Hematopoietic multipotent progenitor cell treated with erythropoietin and hydrocortisone succinate and interleukin-3 and kit ligand, for 8 days (in vitro differentiated cells): ENCODE results near the gene CCNK.

Experiments used
- DNase-seq: peaks from one replicate; pipeline ENCODE4 v3.0.0-alpha.2; 2015

Gene CCNK

DNA sequence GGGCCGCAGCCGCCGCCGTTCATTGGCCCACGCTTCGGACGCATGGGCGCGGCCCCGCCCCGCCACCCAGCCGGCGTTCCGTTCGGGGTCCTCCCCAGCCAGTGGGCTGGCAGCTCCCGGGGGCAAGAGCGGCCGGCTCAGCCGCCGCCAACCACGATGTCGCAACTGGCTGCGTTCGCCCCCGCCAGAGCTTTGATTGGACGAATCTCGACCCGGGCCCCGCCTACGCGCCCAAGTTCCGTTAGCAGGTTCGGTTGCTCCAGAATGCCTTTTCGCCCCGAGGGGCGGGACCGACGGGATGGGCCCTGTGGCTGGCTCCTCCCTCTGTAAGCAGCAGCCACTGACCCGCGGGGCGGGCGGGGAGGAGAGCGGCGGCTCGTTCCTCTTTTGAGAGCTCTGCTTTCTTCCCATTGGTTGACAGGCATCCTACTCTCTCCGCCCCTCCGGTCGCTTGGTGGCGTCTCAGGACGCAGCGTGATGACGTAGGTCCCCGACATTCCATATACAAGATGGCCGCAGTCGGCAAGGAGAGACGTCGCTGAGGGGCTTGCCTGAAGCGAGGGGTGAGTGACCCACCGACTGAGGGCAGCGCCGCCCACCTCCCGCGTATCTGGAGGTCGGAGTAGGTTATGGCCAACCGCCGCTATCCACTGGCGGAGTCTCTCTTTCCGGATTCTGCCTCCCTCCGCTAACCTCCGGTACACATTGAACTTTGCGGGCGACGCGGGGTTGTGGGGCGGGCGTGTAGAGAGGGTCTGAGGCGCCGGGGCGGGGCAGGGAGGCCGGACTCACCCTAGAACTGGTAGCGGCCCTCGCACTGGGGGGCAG, at the start of gene CCNK:
CCNK (plus strand) TSS at position 493 of the 828 bp plus-strand sequence. CDS start 11,269 bp downstream, outside the sequence.
- DNase-seq, result peak; percentile 99

DNA sequence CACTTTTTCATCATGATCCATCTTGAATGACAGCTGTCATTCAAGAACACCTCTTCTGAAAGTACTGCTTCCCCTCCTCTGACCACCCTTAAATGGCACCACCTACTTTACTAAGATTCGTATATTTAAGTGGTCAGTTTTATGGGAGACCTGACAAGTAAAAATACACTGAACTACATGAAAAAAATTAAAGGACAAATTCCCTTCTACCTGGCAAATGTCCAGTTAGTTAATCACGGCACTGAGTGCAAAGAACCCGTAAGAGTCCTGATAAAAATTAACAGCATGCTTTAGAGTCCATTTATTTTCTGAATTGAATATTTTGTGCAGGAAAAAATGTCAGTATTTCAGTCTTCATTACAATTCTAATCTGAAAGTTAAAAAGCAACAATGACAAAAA, 49.2 kb upstream of the CCNK start:
- no peak for DNase-seq

DNA sequence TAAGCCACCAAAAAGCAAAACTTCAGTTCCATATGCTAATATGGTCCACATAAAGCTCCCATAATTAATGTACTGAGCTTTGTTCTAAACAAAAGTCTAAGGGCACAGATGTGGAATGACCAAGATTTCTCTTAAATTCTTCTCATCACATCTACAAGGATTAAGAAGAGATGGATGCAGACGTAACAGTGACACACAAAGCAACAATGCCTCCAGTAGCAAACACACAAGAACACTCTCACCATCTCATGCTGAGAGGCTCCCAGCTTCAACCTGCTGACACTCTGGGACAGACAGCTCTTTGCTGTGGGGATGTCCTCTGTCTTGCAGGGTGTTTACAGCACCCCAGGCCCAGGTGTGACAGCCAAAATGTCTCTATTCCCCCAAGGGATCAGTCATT, 48.7 kb upstream of the CCNK start:
- DNase-seq, result no peak

DNA sequence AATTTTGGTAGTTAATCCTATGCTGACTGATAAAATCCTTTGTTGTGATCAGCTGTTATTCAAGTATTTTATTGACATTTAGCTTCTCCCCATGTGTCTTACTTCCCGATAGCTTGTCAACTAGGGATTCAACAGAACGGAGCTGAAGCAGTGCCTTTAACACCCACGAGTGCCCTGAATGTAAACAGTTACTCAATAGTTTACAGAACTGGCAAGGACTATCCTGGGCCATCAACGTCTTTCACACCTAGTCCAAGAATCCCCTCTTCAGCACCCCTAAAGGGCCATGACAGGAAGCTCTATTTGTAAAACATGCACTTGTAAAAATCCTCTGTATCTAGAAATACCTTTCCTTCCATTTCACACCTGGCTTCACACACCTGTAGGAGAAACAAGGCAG, 45.9 kb upstream of the CCNK start:
- no peak for DNase-seq

DNA sequence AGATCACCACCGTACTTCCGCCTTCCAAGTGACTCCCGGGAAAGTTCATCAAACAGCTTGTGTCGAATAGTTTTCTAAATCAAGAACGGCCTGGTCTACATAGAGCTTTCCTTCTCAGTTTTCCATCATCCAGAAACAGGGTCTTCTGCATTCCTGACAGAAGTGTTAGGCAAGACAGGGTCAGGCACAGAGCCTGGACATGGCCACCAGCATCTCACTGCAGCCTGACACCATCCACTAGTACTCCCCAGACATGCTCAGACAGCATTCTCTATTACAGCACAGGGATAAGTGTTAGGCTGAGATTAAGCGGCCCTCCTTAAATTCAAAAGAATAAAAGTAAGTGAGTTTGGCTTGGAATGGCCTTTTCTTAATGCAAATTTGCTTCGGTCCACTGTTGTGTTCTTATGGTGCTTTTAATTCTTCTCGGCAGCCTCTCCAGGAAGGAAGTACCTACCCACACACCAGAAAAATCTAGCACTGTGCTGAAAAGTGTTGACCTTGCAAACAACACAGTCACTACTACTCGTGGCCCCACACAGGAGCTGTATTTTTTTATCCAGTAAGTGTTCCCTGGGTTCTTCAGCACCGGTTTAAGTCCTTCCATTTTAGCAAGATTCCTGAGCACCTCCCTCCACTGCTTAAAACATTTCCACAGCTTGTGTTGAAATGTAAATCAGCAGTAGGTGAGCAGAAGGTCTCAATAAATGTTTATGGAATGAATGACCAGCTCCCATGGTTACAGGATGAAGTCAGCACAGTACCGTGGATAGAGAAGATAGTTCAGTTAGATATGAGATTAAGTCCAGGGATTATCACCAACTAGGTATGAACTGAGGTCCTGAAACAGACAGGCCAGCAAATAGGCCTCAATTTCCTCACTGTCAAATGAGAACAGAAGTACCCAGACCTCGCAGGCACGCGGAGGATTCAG, 44.7 kb upstream of the CCNK start:
- DNase-seq, result no peak

DNA sequence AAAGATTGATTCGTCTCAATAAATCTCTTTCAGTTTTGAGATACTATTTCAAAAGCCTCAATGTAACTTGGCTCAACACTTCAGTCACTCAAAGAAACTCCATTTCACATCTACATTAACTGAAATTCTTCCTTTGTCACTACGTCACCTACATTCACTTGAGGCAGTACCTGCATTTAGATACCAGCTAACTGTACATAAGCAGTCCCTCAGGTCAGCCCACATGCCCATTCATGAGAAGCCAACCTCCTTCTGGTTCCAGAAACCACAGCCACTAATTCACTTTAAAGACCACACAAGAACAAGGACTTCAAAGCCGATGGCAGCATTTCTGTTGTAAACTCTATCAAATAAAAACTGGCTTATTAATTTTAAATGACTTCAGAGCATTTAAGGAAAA, 43.5 kb upstream of the CCNK start:
- no peak for DNase-seq

DNA sequence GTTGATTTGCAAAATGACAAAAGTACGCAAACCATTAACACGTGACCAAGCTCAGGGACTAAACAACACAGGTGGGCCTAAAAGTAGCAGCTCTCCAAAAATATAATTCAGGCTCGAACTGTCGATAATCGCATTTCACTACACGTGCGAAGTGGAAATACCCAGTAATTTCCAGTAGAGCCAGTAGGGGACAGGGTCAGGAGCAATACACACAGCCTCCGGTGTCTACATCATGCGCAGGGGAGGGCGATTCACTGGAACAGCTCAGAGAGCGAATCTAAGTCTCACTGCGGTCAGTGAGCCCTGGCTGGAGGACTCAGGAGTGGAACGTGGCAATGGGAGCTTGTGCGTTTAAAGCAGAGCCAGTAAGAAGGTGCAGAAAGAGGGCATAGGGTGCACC, 40.9 kb upstream of the CCNK start:
- no peak for DNase-seq

DNA sequence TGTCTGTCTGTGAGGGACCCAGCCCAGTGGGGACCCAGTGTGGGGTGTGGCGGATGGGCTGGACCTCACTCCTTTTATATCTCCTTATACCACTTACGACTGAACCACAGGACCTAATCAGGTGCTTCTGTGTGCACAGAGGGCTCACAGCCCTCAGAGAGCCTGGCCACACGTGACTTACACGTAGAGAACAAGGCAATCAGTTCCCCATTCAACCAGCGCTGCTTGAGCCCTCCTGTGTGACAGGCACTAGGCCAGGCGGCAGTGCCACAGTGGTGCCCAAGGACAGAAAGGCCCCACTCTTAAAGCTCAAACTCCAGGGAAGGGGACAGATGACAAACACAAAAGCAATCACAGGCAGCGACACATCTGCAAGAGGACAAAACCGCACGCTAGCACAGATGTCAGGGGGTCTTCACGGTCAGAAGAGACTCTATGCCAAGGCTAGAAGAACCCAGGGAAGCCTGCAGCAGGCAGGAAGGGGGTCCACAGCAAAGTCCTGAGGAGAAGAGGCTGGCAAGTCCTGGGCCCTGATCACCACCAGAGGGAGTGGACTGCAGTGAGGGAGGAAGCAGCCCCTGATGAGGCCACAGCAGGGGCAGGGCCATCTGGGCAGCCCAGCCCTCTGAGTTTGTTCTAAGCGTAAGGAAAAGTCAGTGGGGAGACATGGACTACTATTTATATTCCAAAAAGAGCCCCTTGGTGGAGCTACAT, 39.9 kb upstream of the CCNK start:
- DNase-seq, result peak; percentile 12

DNA sequence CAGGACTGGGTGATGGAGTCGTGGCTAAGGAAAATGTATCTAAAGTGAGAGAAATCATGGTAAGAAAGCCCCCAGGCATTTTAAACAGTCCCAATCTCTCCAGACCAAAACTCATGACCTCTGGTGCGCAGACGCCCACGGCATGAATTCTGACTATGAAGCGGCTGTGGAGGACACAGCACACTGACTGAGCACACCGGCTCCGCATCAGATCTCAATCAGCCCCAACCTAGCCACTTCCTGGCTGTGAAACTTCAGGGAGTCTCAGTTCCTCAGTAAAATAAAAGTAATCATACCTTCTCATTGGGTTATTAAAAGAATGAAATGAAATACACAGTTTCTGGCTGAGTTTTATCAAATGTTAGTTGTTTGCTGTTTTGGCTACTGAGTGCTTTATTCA, 39.3 kb upstream of the CCNK start:
- DNase-seq, result no peak

DNA sequence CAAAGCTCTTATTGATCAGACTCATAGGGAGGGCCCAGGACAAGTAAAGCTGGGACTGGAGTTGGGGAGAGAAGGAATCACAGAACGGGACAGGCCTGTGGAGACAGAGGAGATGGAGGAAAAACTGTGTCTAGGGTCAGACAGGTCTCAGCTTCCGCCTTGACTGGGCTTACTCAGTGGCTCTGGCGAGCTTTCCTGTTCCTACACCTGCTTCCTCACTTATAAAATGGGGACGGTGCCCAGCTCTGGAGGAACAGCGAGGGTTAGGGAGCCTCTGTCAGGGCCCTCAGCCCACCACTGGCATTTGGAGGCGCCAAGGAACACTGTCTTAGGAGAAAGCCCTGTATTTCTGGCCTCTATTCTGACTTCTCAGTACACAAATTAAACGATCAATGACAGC, 35.3 kb upstream of the CCNK start:
- DNase-seq, result no peak

DNA sequence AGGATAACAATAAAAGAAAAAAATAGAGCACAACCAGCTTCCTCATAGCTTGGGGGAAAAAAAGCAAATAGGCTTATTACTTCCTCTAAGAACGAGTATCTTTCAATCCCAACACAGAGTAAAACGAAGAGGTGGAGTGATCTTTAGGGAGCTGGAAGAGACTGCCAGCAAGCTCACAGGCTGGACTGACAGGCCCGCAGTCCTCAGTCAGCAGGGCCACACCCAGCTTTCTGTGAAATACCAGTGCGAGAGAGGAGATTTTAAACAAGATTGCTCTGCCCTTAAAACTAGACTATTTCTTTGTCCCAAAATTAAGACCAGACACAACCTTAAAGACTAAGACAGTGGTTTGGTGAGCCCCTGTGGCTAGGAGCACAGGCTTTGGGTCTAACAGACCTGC, 33.5 kb upstream of the CCNK start:
- peak; percentile 45 for DNase-seq

DNA sequence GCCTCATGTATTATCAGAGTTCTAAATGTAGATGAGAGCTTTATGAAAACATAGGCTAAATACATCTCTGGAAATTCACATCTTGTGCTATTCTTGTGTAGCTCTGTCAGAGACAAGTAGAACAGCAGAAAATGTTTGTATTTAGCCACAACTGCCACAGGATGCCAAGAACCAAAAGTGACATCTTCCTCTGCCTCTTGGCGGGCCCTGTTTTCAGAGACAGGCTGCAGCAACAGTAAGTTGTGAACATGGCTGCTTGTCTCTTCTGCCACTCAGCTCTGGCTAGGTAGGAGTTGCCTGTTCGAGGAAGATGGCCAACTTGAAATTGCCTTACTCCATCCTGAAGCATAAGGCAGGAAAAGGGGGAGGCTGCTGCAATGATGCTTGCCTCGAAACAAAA, 30.9 kb upstream of the CCNK start:
- DNase-seq, result no peak

DNA sequence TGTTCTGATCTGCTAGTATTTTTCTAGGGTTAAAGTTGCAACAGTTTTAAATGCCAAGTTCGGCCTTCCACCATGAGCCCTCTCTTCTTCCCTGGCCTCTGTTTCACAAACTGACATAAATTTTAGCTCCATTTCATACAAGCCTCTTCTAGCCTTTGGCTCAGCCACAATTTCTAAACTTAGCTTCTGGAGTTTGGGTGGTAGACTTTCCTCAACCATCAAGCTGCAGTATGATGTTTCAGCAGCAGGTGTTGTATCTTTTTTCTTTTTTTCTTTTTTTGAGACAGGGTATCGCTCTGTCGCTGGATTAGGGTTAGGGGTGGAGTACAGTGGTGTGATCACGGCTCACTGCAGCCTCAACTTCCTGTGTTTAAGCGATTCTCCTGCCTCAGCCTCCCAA, 30.0 kb upstream of the CCNK start:
- DNase-seq, result no peak

DNA sequence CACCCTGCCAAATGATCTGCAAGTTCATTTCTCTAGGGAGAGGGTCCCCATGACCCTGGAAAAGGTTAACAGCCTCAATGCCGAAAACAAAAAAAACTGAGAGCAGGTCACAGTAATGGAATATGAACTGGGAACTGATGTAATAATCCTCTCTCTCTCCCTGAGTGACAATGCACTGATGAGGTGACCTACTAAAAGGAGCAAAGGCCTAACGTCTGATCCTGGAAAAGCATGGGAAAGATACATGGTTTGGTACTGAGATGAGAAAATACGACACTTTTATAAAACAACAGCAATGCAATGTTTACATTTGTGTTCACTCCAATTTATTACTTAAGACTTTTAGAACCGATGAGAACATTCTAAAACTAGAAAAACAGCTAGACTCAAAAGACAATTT, 28.2 kb upstream of the CCNK start:
- no peak for DNase-seq

DNA sequence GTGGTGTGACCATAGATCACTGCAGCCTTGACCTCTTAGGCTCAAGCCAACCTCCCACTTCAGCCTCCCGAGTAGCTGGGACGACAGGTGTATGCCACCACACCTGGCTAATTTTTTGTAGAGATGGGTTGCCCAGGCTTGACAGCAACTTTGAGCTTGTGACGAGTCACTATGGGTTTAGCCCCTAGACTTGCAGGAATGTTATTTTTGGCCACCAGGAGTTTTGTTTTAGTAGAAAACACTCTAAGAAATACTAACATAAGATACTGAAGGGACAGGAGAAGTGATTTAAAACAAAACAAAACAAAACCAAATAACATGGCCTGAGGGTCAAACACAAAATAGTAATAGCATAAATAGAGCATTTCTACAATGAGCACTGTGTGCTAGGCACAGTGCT, 27.0 kb upstream of the CCNK start:
- DNase-seq, result no peak

DNA sequence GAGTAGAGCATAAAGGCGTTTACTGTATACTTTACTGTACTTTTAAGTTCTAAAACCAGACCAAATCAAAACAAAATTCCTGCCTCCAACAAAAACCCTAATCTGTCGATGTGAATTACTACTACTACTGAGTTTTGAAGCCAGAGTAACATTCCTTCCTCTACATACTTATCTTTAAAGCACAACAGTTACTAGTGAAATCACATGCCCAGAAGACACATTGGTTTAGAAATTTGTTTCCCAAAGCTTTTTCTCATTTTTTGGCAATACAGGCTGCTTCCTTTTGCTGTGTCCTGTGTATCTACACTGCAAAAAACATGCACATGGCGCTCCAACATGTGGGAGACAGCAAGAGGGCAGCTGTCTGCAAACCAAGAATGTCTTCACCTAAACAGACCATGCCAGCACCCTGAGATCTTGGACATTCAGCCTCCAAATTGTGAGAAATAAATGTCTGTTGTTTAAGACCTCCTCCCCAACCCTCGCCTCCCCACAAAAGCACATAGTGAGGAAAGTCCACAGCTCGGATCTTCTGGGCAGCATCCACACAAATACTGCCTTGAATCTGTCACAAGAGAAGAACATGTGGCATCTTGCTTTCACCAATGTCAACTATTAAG, 21.6 kb upstream of the CCNK start:
- no peak for DNase-seq

DNA sequence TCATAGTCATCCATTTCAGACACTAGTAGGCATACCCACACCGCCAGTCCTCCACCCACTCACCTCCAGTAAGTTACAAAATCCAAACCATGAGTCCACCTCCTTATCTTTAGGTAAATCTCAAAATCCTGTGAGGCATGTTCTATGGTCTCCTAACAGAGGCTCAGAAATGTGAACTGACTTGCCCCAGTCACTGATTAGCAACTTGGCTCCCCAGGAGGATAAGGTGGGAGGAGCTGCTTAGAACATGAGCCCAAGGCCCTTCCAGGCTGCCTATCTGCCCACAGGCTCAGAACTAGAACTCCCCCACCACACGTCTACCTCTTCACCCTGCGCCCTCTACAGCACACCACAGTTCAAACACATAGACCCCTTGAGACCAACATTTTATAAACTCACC, 20.4 kb upstream of the CCNK start:
- DNase-seq, result peak; percentile 64

DNA sequence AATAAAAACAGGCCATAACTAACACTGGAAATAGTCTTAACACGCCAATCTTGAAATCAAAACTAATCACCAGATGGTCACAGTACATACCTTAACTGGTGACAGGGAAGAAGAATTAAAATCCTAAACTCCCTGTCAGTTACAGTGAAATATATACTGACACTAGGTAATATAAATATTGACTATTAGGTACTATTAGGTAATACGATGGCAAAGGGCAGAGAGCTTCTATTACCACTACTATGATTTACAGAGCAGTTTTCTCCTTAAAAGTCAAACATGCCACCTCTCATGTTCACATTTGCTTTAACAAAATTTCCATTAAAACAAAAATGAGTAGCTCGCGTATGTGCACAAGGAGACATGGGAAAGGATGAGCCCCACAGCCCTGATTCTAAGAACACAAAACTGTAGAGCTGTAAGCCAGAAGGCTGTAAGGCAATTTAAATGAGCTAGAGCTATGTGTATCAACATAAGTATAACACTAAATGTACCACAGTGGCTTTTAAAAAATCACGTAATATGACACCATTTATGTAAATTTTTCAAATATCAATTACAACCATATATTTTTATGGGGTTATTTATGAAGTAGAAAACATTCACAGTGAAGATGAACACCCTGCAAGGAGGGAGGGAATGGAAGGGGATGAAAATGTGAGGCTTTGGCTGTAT, 19.7 kb upstream of the CCNK start:
- no peak for DNase-seq

DNA sequence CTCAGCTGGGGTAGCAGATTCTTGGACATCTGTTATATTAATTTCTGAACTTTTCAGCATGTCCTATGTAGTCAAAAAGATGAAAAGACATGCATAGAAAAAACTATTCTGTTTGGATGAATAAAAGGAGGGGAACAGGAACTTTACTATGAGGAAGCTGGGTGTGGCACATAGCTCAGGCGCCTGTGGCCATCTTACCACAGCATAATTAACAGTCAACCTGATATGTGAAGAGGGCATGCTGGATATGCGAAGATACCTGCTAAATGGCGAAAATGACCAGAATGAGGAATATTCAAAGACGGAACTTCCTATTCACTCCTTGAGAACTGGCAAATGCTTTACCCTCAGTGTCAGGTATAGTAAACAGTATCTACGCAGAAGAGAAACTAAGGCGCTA, 19.0 kb upstream of the CCNK start:
- no peak for DNase-seq

DNA sequence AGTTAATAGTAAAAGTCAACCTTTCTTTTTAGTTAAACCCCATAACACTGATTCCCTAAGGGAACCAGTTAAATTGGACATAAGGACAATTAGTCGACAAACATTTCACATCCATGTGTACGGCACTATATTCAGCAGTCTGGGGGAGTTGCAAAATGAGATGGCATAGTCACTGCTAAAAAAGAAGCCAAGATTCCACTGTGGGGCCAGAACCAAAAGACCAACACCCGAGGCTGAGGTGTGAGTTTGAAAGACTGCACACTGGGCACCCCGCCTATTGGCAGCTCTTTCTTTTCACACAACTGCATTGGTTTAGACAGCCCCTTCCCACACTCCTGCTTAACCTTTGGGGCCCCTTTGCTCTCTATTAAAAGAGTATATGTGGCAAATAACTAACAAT, 17.2 kb upstream of the CCNK start:
- no peak for DNase-seq

DNA sequence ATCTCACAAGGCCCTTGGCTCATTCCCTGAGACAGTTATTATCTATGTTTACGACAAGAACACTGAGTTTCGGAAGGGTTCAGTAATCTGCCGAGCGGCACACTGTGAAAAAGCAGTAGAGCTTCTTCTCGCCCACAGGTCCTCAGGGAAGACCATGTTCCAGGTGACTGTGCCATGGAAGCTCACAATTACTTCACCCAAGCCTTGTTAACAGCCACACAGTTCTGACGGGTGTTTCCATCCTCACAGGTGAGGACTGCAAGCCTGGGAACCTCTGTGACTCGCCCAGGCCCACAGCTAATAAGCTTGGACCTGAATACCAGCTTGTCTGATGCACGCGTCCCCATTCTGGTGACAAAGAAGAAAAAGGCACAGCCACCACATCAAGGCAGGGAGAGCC, 15.9 kb upstream of the CCNK start:
- DNase-seq, result no peak

DNA sequence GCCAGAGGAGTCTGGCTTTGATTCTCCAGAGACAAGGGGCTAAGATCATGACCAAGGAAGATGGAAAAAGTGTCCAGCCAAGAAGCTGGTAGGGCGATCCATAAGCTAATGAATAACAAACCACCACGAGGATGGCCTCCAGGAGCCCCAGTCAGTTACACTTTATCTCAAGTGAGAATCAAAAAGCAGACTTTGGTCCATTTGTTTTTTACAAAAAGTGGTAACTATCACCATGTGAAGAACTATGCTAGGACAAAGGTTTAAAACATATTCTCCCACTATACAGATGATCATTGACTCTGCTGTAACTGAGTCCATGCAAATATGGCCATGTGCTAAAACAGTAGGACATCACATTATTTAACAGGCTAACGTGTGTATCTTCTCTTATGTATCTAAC, 14.5 kb upstream of the CCNK start:
- no peak for DNase-seq
